HTR-8/SVneo (cell line): ENCODE measurements around the gene TESK1.
"Not testable (repeated sequence)": the region's sequence is repeated elsewhere in the genome, so short reads cannot be mapped to it uniquely, and the experiment has no call there.

Experiments used
- DNase-seq: peaks from one replicate; pipeline ENCODE4 v3.0.0; 2011; ENCODE audit warnings: low spot score, mixed read lengths; ENCODE audit not compliant: insufficient read length
- FAIRE-seq: peaks from 2 replicates; lab custom pipeline; 2011; peaks lifted over from hg19 to GRCh38; lab: Jason Lieb, UNC

TESK1 gene

DNA sequence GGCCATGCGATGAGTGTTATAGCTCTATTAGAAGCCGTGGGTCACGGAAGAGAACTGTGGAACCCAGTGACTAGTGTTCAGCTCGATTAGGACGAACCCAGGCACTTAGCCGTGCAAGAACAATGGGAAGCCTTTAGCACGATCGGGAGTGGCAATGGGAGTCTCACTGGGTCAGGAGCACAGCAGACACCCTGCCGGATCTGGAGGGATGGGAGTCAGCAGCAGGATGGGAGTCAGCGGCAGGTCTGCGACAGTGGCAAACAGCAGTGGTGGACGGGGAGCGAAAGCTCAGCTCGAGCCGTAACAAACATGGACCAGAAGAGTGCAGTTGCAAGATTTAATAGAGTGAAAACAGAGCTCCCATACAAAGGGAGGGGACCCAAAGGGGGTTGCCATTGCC lies 35.4 kb downstream of the TESK1 start:
- not testable (repeated sequence) for DNase-seq, FAIRE-seq

DNA sequence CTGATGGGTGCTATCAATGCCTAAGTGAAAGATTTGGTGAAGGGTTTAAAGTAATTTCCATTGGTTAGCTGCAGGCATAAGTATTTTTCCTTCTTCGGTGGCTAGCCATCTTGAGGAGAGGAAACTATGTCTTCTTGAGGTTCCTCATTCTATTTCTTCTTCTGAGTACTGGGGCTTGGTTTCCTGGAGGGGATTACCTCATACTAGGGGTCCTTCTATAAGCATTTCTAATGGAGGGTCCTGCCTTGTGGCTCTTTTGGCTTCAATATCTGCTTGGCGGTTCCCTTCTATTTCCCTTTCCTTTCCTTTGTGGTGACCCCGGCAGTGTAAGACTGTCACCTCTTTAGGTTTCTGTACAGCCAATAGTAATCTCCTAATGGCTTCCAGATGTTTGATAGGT lies 36.4 kb downstream of the TESK1 start:
- not testable (repeated sequence) for DNase-seq, FAIRE-seq

DNA sequence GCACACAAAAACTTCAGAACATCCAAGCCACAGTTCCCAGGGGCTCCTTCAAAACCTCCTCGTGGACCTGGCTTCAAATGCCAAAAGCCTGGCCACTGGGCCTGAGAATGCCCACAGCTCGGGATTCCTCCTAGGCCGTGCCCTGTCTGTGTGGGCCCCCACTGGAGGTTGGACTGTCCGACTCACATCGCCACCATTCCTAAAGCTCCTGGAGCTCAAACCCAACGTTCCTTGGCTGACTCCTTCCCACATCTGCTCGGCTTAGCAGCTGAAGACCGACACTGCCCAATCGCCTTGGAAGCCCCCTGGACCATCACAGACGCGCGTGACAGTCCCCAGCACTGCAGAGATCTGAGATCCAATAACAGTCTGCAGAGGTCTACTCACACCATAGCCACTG lies 38.0 kb downstream of the TESK1 start:
- DNase-seq (no peak), FAIRE-seq (no peak)

DNA sequence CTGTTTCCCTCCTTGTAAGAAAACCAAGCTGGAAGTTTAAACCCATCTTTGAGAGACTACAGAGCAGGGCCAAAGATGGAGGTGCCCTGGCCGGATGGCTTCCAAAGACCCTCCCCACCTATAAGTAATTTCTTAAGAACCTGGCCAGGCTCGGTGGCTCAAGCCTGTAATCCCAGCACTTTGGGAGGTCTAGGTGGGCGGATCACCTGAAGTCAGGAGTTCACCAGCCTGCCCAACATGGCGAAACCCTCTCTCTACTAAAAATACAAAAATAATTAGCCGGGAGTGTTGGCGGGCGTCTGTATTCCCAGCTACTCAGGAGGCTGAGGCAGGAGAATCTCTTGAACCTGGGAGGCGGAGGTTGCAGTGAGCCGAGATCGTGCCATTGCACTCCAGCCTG lies 40.7 kb downstream of the TESK1 start:
- DNase-seq, FAIRE-seq: not testable (repeated sequence)

DNA sequence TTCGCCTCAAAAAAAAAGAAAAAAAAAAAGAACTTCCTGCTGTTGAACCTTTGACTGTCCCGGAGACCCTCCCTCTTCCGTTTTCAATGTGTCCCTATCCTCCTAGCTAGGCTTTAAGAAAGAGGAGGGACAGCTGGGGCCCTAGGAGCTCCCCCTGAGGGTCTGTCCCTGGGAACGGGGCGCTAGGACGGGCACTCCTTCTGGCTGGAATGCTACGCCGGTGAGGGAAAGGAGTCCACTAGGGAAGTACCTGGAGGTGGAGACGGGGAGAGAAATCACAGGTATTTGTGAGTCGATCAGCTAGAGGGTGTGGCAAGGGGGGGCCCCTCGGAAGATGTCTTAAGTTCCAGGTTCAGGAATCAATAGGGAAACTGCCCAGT lies 41.1 kb downstream of the TESK1 start:
- FAIRE-seq (no peak), DNase-seq (no peak)

DNA sequence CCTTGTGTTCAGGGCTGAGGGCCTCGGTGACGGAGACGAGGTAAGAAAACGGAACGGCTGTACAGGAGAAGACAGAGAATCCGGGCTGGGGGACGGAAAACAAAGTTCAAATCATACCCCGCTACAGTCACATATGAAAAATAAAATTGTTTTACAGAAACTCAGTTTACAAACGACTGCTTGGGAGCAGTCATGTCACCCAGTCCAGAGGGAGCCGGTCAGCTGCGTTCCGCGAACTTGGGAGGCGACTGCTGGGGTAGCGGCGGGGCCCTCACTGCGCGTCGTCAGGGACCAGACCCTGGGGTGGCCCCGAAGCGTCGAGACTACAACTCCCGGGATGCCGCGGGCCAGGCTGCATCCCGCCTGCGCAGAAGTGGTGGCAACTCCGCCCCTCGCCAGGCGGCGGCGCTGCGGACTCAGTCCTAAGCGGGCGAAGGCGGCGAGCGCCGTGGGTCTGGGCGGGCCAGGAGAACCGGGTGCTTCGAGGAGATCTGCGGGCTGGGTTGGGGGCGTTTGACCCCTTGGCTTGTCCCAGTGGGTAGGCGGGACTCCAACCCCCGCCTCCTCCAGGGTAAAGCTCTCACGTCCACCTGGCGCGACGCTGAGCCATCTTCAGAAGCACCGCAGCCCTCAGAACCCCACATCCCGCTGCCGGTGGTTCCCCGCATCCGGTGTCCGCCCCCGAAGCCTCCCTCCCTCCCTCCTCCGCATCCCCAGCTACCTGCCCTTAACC lies 41.6 kb downstream of the TESK1 start:
- FAIRE-seq: no peak
- peak; percentile 77 for DNase-seq

DNA sequence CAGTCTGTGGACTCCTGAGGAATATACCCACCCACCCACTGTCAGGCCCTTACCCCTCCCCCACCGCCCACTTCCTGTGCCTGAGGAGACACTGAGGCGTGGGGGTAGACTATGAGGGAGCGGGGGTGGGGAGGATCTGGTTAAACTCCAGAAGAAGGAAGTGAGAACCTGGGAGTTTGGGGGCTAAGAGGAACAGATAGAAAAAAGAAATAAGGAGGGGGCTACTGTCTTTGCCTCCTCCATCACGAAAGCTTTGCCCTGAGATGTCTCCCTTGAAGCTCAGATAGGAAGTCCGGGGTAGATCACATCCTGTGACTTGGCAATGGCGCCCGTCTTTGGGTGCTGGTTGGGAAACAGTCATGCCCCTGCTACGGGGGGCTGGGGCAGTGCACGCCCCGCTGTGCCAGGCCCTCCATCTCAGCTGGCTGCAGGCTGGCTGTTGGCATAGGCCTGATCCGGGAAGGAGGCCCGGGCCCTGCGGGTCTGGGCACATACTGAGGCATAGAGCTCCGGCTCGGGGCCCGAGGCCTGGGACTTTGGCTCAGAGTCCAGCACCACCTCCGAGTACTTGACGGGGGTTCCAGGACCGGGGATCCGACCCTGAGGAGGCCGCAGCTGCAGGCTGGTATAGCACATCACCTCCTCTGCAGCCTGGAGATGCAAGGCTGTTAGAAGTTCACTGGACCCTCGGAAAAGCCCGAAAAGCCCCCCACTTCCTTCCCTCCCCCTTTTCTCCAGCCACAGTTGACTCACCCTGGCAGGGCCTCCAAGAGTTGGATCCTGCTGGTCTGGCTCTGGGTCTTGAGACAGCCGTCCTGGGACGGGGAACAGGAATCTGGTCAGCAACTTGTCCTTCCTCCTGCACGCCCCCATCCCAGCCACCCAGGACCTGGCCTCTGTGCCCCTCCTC lies 44.6 kb downstream of the TESK1 start:
- FAIRE-seq (no peak), DNase-seq (no peak)

DNA sequence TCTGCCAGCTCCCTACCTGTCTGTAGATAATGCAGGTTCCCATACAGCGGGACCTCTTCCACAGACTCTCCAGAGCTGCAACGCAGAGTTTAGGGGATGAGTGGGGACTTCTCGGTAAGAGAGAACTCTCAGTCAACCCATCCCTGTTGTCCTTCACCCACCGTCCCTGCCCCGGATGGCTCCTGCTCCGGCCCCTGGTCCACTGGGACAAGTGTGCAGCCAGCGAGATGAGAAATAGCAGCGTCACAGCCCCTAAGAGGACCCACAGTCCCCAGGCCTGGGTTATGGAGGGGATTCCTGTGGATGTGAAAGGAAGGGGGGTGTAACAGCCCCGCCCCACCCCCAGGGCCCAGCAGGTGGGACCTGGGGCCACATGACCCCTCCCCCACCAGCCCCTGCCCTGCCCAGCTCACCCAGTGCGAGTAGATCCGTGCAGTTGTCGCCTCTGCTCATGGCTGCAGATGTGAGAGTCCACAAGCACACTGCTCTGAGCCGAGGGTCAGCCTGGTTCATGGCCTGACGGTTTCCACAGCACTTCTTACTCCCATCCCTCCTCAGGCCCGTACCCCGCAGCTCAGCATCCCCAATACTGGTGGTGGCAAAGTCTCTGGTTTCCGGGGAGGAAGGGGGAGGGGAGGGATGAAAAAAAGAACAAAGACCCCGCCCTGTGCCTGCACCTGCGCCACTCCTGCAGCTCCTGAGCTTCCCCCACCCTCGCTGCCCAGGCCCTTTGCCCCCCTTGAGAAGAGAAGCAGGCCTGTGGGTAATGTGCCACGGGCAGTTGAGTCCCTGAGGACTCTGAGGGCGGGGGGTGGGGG lies 45.5 kb downstream of the TESK1 start, which contains the start of gene SIT1:
SIT1 (minus strand) TSS at position 591 of the 818 bp plus-strand sequence; CDS start at position 513, 78 bp downstream.
- FAIRE-seq: no peak
- no peak for DNase-seq

DNA sequence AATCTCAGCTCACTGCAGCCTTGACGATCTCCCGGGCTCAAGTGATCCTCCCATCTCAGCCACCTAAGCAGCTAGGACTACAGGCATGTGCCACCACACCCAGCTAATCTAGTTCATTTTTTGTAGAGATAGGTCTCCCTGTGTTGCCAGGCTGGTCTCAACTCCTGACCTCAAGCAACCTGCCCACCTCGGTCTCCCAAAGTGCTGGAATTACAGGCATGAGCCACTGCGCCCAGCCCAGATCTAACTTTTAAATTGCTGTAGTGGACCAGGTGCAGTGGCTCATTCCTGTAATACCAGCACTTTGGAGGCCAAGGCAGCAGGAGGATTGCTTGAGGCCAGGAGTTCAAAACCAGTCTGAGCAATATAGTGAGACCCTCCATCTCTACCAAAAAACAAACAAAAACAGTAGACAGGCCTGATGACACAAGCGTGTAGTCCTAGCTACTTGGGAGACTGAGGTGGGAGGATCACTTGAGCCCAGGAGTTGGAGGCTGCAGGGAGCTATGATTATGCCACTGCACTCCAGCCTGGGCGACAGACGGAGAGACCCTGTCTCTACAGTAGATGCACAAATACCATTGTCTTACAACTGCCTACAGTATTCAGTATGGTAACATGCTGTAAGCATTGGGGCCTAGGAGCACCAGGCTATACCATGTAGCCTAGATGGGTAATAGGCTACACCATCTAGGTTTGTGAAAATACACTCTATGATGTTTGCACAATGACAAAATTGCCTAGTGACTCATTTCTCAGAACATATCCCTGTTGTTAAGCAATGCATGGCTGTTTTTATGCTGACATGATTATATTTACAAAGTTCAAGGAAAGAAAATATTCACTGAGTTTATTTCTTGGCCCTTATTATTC lies 47.1 kb downstream of the TESK1 start:
- DNase-seq (no peak), FAIRE-seq (no peak)

DNA sequence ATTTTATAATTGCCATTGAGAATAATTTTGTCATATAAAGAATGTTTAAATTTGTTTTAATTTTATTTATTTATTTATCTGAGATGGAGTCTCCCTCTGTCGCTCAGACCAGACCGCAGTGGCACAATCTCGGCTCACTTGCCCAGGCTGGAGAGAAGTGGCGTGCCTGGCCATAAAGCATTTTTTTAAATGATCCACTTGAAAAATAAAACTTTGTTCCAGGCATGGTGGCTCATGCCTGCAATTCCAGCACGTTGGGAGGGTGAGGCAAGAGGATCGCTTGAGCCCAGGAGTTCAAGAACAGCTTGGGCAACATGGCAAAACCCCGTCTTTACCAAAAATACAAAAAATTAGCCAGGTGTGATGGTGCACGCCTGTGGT lies 47.8 kb downstream of the TESK1 start:
- FAIRE-seq (no peak), DNase-seq (no peak)

DNA sequence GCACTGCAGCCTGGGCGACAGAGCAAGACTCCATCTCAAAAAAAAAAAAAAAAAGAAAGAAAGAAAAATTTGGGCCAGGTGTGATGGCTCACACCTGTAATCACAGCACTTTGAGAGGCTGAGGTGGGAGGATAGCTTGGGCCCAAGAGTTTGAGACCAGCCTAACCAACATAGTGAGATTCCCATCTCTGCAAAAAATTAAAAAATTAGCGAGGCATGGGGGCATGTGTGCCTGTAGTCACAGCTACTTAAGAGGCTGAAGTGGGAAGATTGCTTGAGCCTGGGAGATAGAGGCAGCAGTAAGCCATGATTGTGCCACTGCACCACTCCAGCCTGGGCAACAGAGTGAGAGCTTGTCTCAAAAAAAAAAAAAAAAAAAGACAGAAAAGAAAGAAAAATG lies 48.5 kb downstream of the TESK1 start:
- no peak for DNase-seq
- no peak for FAIRE-seq

DNA sequence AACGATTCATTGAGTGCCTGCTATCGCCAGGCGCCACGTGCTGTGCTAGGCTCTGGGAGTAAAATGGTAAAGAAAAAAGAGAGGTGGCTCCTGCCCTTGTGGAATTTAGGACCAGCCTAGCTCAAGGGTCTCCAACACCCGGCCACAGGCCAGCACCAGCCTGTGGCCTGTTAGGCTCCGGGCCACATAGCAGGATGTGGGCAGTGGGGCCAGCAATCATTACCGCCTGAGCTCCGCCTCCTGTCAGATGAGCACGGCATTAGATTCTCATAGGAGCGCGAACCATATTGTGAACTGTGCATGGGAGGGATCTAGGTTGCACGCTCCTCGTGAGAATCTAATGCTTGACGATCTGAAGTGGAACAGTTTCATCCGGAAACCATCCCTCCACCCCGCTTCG lies 51.3 kb downstream of the TESK1 start:
- no peak for FAIRE-seq

DNA sequence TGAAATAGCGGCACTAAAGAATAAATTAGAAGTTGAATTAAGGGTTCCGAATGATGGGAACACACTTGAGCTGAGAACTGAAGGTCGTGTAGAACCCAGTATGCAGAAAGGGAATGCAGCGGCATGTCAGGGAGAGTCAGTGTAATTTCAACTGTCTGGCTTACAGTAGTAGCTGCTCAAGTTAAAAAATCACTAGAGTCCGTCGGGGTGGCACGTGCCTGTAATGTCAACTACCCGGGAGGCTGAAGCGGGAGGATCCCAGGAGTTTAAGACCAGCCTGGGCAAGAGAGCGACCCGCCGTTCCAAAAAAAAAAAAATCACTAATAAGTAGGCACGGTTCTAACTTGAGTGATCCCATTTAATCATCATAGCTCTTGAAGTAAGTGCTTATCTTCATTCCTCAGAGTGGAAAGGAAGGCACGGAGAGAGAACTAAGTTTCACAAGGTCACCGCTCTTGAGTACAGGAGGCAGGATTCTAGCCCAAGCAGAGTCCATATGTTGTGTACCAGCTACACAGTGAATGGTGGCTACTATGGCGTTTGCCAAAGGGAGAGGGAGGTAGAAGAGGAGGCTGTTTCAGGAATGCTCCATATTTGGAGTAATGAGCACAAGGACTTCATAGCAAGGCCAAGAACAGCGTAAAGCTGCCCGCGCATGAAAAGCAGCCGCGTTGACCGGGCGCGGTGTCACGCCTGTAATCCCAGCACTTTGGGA lies 51.9 kb downstream of the TESK1 start:
- no peak for FAIRE-seq
- DNase-seq: no peak

More for the DNA sequence above, 51.3 kb downstream of the TESK1 start:
- no peak for DNase-seq

DNA sequence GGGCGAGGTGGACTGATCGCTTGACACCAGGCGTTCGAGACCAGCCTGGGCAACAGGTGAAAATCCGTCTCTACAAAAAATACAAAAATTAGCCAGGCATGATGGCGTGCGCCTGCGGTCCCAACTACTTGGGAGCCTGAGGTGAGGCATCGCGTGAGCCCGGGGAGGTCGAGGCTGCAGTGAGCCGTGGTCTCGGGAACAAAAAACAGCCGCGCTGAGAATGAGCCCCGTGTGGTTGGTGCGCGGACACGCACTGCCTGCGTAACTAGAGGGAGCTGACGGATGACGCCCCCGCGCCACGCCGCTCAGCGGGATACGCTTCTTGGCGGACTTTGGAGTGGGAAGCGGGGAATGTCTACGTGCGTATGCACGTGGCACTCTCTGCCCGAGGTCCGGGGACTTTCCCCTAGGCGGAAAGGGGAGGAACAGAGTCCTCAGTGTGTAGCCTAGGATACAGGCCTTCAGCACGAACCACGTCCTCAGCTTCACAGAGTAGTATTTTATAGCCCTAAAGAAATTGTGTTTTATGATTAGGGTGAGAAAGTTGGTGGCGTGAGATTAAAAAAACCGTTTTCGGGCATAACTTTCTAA lies 52.6 kb downstream of the TESK1 start, which contains the start of gene RMRP:
RMRP (minus strand) TSS at position 474 of the 591 bp plus-strand sequence.
- no peak for FAIRE-seq
- peak; percentile 88 for DNase-seq

DNA sequence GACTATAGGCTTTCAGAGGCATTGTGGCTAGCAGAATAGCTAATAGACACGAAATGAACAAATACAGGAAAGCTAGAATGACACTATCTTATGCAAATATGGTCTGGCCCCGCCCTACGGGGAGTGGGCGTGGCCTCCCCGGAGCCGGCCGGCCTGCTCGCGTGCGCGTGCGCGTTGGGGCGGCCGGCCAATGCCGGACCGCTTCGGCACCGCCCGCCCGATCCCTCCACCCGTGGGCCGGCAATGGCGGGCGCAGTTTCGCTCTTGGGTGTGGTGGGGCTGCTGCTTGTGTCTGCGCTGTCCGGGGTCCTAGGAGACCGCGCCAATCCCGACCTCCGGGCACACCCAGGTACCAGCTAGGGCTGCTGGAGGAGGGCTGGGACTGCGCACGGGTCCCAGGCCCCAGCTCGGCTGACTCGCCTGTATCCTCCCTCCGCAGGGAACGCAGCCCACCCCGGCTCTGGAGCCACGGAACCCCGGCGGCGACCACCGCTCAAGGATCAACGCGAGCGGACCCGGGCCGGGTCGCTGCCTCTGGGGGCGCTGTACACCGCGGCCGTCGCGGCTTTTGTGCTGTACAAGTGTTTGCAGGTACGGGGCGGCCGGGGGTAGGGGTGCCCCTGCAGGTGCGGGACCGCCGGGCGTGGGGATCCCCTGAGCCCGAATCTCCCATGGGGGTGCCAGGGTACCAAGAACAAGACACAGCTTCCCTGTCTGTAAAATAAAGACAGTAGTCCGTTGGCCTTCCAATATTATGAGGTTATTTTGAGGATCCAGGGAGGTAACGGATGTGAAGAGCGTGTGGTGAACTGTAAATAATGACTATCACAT lies 53.3 kb downstream of the TESK1 start, which contains the start of gene CCDC107:
CCDC107 (plus strand) TSS at position 156 of the 831 bp plus-strand sequence; CDS start at position 244, 88 bp downstream.
- DNase-seq (peak; percentile 65), FAIRE-seq (no peak)

DNA sequence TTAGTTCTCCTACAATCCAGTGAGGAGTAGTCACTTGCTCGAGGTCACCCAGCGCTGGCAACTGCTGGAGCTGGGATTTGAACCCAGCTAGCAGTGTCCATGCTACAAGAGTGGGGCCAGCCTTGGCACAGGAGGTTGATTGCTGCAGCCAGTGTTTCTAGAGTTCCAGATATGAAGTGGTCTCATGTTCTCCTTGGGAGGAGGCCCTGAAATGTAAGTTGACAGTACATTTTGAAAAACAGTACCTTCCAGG lies 53.8 kb downstream of the TESK1 start:
- DNase-seq (no peak), FAIRE-seq (no peak)

DNA sequence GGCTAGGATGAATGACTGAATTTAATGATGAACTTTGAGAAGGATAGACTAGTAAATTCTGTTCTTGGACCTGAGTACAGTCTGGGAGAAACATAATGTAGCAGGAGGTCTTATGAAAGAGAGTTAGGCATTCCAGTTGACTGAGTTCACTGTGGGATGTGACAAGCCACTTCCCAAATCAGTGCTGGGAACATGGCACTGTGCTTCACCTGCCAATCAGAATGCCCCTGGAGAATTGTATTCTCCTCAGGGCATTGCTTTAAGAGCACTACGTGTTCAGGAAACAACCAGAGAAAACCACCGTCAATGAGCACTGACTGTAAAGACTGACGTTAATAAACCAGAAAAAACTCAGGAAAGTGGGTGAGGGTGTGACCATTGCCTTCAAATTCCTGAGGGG lies 54.3 kb downstream of the TESK1 start:
- DNase-seq (no peak), FAIRE-seq (no peak)
